CD4-positive, alpha-beta T cell (primary cell): ENCODE data around the gene MCM9. TPM values are rescaled to one million over a fixed set of nuclear protein-coding genes. Genes with fewer than 3 reads are reported as not detected.
"Not testable (repeated sequence)": the region's sequence is repeated elsewhere in the genome, so short reads cannot be mapped to it uniquely, and the experiment has no call there.

Source experiments
- ATAC-seq: fragments of 200-7000 bp; cut with Tn5 transposase; one replicate; pipeline ENCODE4 v1.10.0; 2022; ENCODE audit warnings: mild to moderate bottlenecking; ENCODE audit not compliant: poor library complexity
- CTCF ChIA-PET: fragments of 350-600 bp; sonication (Branson Sonifier 250); formaldehyde crosslinking; loops from one replicate; lab custom pipeline; 2021; ENCODE audit warnings: antibody characterized with exemption, inconsistent platforms; lab: Charles Lee
- POLR2A ChIA-PET: fragments of 350-600 bp; sonication (Branson Sonifier 250); formaldehyde crosslinking; loops from one replicate; lab custom pipeline; 2021; ENCODE audit warnings: antibody characterized with exemption, inconsistent platforms; lab: Charles Lee
- DNase-seq, 14 experiments: peaks; one replicate each; pipeline ENCODE4 v3.0.0-alpha.2; 2013 to 2020; ENCODE audit warnings: mixed read lengths in 2 of 14
- H3K27ac ChIP-seq, 2 donors: one replicate each; pipeline versions ENCODE4 v1.5.1 to v1.7.0; 2013; ENCODE audit warnings: low read length in 2 of 2, low read depth in 1 of 2, mild to moderate bottlenecking in 1 of 2
- H3K27me3 ChIP-seq, 2 experiments: 1 replicate in 1 of 2; 2 replicates in 1 of 2; pipeline versions ENCODE4 v1.6.1 to v1.7.0; 2013; ENCODE audit warnings: low read length in 2 of 2, control low read depth in 1 of 2, mild to moderate bottlenecking in 1 of 2, moderate library complexity in 1 of 2; ENCODE audit not compliant: insufficient read depth in 2 of 2, control insufficient read depth in 1 of 2
- H3K36me3 ChIP-seq: one replicate; pipeline ENCODE4 v1.6.1; 2013; ENCODE audit warnings: low read length, control low read depth; ENCODE audit not compliant: insufficient read depth
- H3K4me1 ChIP-seq: one replicate; pipeline ENCODE4 v1.6.1; 2013; ENCODE audit warnings: low read length, control low read depth; ENCODE audit not compliant: insufficient read depth
- H3K4me3 ChIP-seq: one replicate; pipeline ENCODE4 v1.5.1; 2013; ENCODE audit warnings: mild to moderate bottlenecking, low read length, moderate library complexity
- H3K9me3 ChIP-seq, 2 experiments: 1 replicate in 1 of 2; 2 replicates in 1 of 2; pipeline versions ENCODE4 v1.6.1 to v1.7.0; 2013; ENCODE audit warnings: low read length in 2 of 2, mild to moderate bottlenecking in 2 of 2, control low read depth in 1 of 2, moderate library complexity in 1 of 2; ENCODE audit not compliant: control insufficient read depth in 1 of 2, insufficient read depth in 1 of 2
- H3K27ac Mint-ChIP-seq: one replicate; pipeline ENCODE4 v1.8.0; 2020; ENCODE audit warnings: mixed read lengths
- H3K27me3 Mint-ChIP-seq: one replicate; pipeline ENCODE4 v1.8.0; 2021; ENCODE audit warnings: mixed read lengths
- H3K36me3 Mint-ChIP-seq: one replicate; pipeline ENCODE4 v1.8.0; 2021; ENCODE audit warnings: low read depth, mixed read lengths
- H3K4me1 Mint-ChIP-seq: one replicate; pipeline ENCODE4 v1.8.0; 2021; ENCODE audit warnings: low read depth, mixed read lengths
- H3K4me3 Mint-ChIP-seq: one replicate; pipeline ENCODE4 v1.8.0; 2020; ENCODE audit warnings: mild to moderate bottlenecking, mixed read lengths
- H3K9me3 Mint-ChIP-seq: one replicate; pipeline ENCODE4 v1.8.0; 2020; ENCODE audit warnings: mixed read lengths
- CTCF ChIP-seq: fragments of 200-600 bp; IDR thresholded peaks from one replicate; pipeline ENCODE4 v1.8.0; 2022; ENCODE audit warnings: antibody characterized with exemption, mild to moderate bottlenecking
- intact Hi-C, 2 experiments: fragments of 100-400 bp; cut with DNase I in 1 of 2; cut with micrococcal nuclease in 1 of 2; formaldehyde crosslinking; loops; one replicate each; pipeline versions ENCODE4 v1.15.1 to v1.9.0; 2023 to 2025; cut with DNase I, micrococcal nuclease
- total RNA-seq, 174 experiments: library from RNA in 2 of 174; stranded (reverse) in 2 of 174; gene quantifications; one replicate each; pipeline ENCODE4 v1.2.3 and lab custom pipeline; 2021 to 2026

The MCM9 gene
- total RNA-seq, 2 experiments from 2014 or later: 25.5 TPM

- ChIA-PET POLR2A (no interaction called here), CTCF (no interaction called here)
- no peak overlapping the region for H3K4me3 ChIP-seq
- Mint-ChIP-seq H3K27ac (no peak overlapping the region), H3K4me1 (peaks cover 40% of the 10 kb centered on the region), H3K27me3 (no peaks in the 10 kb centered on the region), H3K4me3 (no peak overlapping the region), H3K36me3 (peaks cover 48% of the 10 kb centered on the region), H3K9me3 (peaks cover 6% of the 10 kb centered on the region)
- ATAC-seq (no peak), DNase-seq (no peak)
- intact Hi-C loops: no loop called here
- H3K27ac ChIP-seq: no peak overlapping the region
- H3K4me1 ChIP-seq: no peaks in the 10 kb centered on the region
- H3K27me3 ChIP-seq: no peaks in the 10 kb centered on the region
- H3K9me3 ChIP-seq: peaks cover 0 to 7% of the 10 kb centered on the region in 2 experiments
- no peak for TF ChIP-seq CTCF
- no peaks in the 10 kb centered on the region for H3K36me3 ChIP-seq
Measured at GRCh38 chr6:118871331-118871730, 63.6 kb downstream of the MCM9 start.

DNA sequence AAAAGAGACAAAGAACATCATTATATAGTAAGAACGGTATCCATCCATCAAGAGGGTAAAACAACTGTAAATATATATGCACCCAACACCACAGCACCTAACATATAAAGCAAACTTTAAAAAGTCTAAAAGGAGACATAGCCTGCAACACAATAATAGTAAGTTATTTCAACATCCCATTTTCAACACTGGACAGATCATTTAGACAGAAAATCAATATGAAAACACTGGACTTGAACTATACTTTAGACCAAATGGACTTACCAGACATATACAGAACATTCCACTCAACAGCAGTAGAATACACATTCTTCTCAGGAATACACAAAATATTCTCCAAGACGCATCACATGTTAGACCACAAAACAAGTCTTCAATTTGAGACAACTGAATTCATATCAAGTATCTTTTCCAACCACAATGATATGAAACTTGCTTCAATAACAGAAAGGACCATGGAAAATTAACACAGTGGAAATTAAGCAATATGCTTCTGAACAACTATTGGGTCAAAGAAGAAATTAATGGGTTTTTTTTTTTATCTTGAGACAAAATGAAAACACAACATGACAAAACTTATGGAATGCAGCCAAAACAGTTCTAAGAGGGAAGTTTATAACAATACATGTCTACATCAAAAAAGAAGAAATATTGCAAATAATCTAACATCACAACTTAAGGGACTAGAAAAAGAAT is 64.9 kb downstream of the MCM9 start:
- Mint-ChIP-seq H3K36me3 (peaks cover 52% of the 10 kb centered on the region), H3K4me1 (peaks cover 52% of the 10 kb centered on the region), H3K27ac (no peak overlapping the region), H3K4me3 (no peak overlapping the region), H3K9me3 (peaks cover 10% of the 10 kb centered on the region), H3K27me3 (no peaks in the 10 kb centered on the region)
- ChIA-PET CTCF (no interaction called here), POLR2A (no interaction called here)
- no peaks in the 10 kb centered on the region for H3K27me3 ChIP-seq
- no peak overlapping the region for H3K27ac ChIP-seq
- intact Hi-C loops: loop anchor here in 1 of 2 experiments (10.0 kb wide), 1 partner anchor 55 kb away; no protein-coding TSS in a partner anchor
- DNase-seq (no peak), ATAC-seq (no peak)
- no peak overlapping the region for H3K4me3 ChIP-seq
- no peak for TF ChIP-seq CTCF
- no peaks in the 10 kb centered on the region for H3K36me3 ChIP-seq
- peaks cover 4% of the 10 kb centered on the region for H3K4me1 ChIP-seq
- H3K9me3 ChIP-seq: peaks cover 0 to 7% of the 10 kb centered on the region in 2 experiments

- DNase-seq (no peak), ATAC-seq (no peak)
- ChIA-PET POLR2A (no interaction called here), CTCF (no interaction called here)
- Histone ChIP-seq H3K27me3 (no peaks in the 10 kb centered on the region), H3K4me3 (no peak overlapping the region), H3K4me1 (peaks cover 10% of the 10 kb centered on the region), H3K36me3 (no peaks in the 10 kb centered on the region), H3K9me3 (peaks cover 0 to 7% of the 10 kb centered on the region in 2 experiments), H3K27ac (no peak overlapping the region)
- intact Hi-C loops: loop anchor here in 1 of 2 experiments (10.0 kb wide), 1 partner anchor 55 kb away; no protein-coding TSS in a partner anchor
- H3K36me3 Mint-ChIP-seq: peaks cover 50% of the 10 kb centered on the region
- H3K27ac Mint-ChIP-seq: no peak overlapping the region
- H3K27me3 Mint-ChIP-seq: no peaks in the 10 kb centered on the region
- no peak for TF ChIP-seq CTCF
- peaks cover 10% of the 10 kb centered on the region for H3K9me3 Mint-ChIP-seq
- H3K4me3 Mint-ChIP-seq: no peak overlapping the region
- H3K4me1 Mint-ChIP-seq: peaks cover 57% of the 10 kb centered on the region
Measured at GRCh38 chr6:118869350-118869749, 65.6 kb downstream of the MCM9 start.

- H3K4me1 Mint-ChIP-seq: peaks cover 58% of the 10 kb centered on the region
- peaks cover 15% of the 10 kb centered on the region for H3K4me1 ChIP-seq
- DNase-seq, H3K27me3 Mint-ChIP-seq, CTCF ChIA-PET, H3K4me3 Mint-ChIP-seq, POLR2A ChIA-PET, H3K36me3 ChIP-seq, H3K27ac Mint-ChIP-seq, H3K9me3 ChIP-seq, H3K27ac ChIP-seq, H3K4me3 ChIP-seq, H3K27me3 ChIP-seq, ATAC-seq: not testable (repeated sequence)
- peaks cover 48% of the 10 kb centered on the region for H3K36me3 Mint-ChIP-seq
- intact Hi-C loops: loop anchor here in 1 of 2 experiments (10.0 kb wide), 1 partner anchor 54 kb away; no protein-coding TSS in a partner anchor
- peaks cover 10% of the 10 kb centered on the region for H3K9me3 Mint-ChIP-seq
Measured at GRCh38 chr6:118868901-118869300, 66.1 kb downstream of the MCM9 start.
